PC-9 (cell line): Measurements from ENCODE around the gene NOL9. TPM values are rescaled to one million over a fixed set of nuclear protein-coding genes. Genes with fewer than 3 reads are reported as not detected.

Experiments used
- BruUV-seq: library from RNA; stranded (reverse); fragments of 400-500 nt; replicated peaks from 2 replicates; lab custom pipeline; 2021; lab: Mats Ljungman, UMichigan
- CTCF ChIA-PET: fragments of 300-600 bp; sonication (Branson Sonifier 250); formaldehyde crosslinking; loops from one replicate; lab custom pipeline; 2022; ENCODE audit warnings: antibody characterized with exemption; lab: Charles Lee
- POLR2A ChIA-PET: fragments of 300-600 bp; sonication (Branson Sonifier 250); formaldehyde crosslinking; loops from one replicate; lab custom pipeline; 2022; ENCODE audit warnings: antibody characterized with exemption; ENCODE audit not compliant: unreplicated experiment; lab: Charles Lee
- DNase-seq, 2 experiments: peaks; one replicate each; pipeline versions ENCODE4 v3.0.0 to v3.0.0-alpha.2; 2015 to 2022; ENCODE audit warnings: mixed read lengths in 1 of 2
- H2AFZ ChIP-seq: fragments of 200-600 bp; sonication (generic); 2 replicates; pipeline ENCODE4 v1.8.1; 2017; ENCODE audit warnings: antibody characterized with exemption
- H3F3A ChIP-seq: fragments of 200-600 bp; sonication (generic); 2 replicates; pipeline ENCODE4 v1.8.1; 2017; ENCODE audit warnings: antibody characterized with exemption, mild to moderate bottlenecking, low read depth; ENCODE audit not compliant: insufficient read depth
- H3K27ac ChIP-seq: fragments of 200-600 bp; sonication (generic); 2 replicates; pipeline ENCODE4 v1.6.1; 2016; ENCODE audit warnings: mixed run types
- H3K27me3 ChIP-seq: fragments of 200-600 bp; sonication (generic); 2 replicates; pipeline ENCODE4 v1.6.1; 2016; ENCODE audit warnings: low read depth, mixed run types; ENCODE audit not compliant: insufficient read depth
- H3K36me3 ChIP-seq: fragments of 200-600 bp; sonication (generic); 2 replicates; pipeline ENCODE4 v1.6.1; 2016; ENCODE audit warnings: low read depth, mixed run types
- H3K4me1 ChIP-seq: fragments of 200-600 bp; sonication (generic); replicated peaks from 2 replicates; pipeline ENCODE4 v1.6.1; 2016; ENCODE audit warnings: mixed run types; ENCODE audit not compliant: insufficient read depth
- H3K4me2 ChIP-seq: fragments of 200-600 bp; sonication (generic); 2 replicates; pipeline ENCODE4 v1.6.1; 2017; ENCODE audit warnings: mixed run types
- H3K4me3 ChIP-seq: fragments of 200-600 bp; sonication (generic); 2 replicates; pipeline ENCODE4 v1.6.1; 2016; ENCODE audit warnings: mixed run types
- H3K79me2 ChIP-seq: fragments of 200-600 bp; sonication (generic); 2 replicates; pipeline ENCODE4 v1.6.1; 2017; ENCODE audit warnings: low read depth, mixed run types
- H3K9me2 ChIP-seq: fragments of 200-600 bp; sonication (generic); 2 replicates; pipeline ENCODE4 v1.8.1; 2017; ENCODE audit warnings: mild to moderate bottlenecking; ENCODE audit not compliant: insufficient read depth
- H3K9me3 ChIP-seq: fragments of 200-600 bp; sonication (generic); 2 replicates; pipeline ENCODE4 v1.8.1; 2016; ENCODE audit warnings: low read depth; ENCODE audit not compliant: insufficient read depth
- H4K20me1 ChIP-seq: fragments of 200-600 bp; sonication (generic); 2 replicates; pipeline ENCODE4 v1.8.1; 2017; ENCODE audit not compliant: insufficient read depth
- EZH2 ChIP-seq: fragments of 200-600 bp; sonication (generic); IDR thresholded peaks from 2 replicates; pipeline ENCODE4 v1.8.0; 2017; ENCODE audit warnings: antibody characterized with exemption, low read depth
- intact Hi-C: fragments of 100-400 bp; cut with micrococcal nuclease; formaldehyde crosslinking; loops from one replicate; pipeline ENCODE4 v1.10.0; 2022; ENCODE audit not compliant: unreplicated experiment
- total RNA-seq: library from RNA; stranded (reverse); gene quantifications from 2 replicates; pipeline ENCODE4 v1.2.3, GENCODE V29; 2021
- TF ChIP-seq, protein P1 (sequence below): fragments of 200-600 bp; sonication (generic); conservative IDR thresholded peaks from 2 replicates; pipeline ENCODE4 v1.6.1; 2017; ENCODE audit warnings: mixed run types, antibody characterized with exemption, mild to moderate bottlenecking, moderate library complexity

NOL9 gene
- total RNA-seq, 1 experiment from 2014 or later, result 28.4 TPM

DNA sequence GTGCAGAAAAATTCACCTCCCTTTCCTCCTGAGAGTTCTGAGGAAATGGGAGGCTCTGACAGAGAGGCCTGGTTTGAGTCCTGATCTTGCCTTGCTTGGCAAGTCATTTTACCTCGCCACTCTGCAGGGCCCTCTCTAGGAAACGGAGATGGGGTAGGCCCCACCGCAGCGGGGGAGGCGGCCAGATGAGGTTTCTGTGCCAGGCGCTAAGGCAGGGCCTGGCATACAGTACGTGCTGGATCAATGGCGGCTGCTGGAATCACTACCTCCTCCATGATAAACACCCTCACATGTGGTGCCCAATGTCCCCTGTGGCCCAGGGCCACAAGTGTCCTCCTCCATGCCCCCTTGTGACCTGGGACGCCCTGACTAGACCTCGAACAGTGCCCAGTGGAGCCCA lies 62.3 kb downstream of the NOL9 start:
- no peaks in the 10 kb centered on the region for H3K9me3 ChIP-seq
- H2AFZ ChIP-seq, result no peak overlapping the region
- no TSS peak for BruUV-seq
- ChIA-PET CTCF (interaction anchor here (0.7 to 1.2 kb wide), 2 partner anchors 21 to 31 kb away, joined by 3 to 5 read pairs; no protein-coding TSS in a partner anchor), POLR2A (interaction anchor here (0.6 to 0.7 kb wide), 2 partner anchors 69 to 462 kb away, joined by 3 to 5 read pairs; no protein-coding TSS in a partner anchor)
- peak overlapping the region; percentile 89 for H3K27ac ChIP-seq
- no peaks in the 10 kb centered on the region for H3K27me3 ChIP-seq
- peak overlapping the region; percentile 89; the same call in 1 of the 2 replicates for H3K4me3 ChIP-seq
- no peak for TF ChIP-seq EZH2
- TF ChIP-seq, protein P1, sequence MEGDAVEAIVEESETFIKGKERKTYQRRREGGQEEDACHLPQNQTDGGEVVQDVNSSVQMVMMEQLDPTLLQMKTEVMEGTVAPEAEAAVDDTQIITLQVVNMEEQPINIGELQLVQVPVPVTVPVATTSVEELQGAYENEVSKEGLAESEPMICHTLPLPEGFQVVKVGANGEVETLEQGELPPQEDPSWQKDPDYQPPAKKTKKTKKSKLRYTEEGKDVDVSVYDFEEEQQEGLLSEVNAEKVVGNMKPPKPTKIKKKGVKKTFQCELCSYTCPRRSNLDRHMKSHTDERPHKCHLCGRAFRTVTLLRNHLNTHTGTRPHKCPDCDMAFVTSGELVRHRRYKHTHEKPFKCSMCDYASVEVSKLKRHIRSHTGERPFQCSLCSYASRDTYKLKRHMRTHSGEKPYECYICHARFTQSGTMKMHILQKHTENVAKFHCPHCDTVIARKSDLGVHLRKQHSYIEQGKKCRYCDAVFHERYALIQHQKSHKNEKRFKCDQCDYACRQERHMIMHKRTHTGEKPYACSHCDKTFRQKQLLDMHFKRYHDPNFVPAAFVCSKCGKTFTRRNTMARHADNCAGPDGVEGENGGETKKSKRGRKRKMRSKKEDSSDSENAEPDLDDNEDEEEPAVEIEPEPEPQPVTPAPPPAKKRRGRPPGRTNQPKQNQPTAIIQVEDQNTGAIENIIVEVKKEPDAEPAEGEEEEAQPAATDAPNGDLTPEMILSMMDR, result no peak
- H3K79me2 ChIP-seq, result no peaks in the 10 kb centered on the region
- H3K36me3 ChIP-seq, result no peaks in the 10 kb centered on the region
- H3F3A ChIP-seq, result peaks cover 12% of the 10 kb centered on the region; the same call in 1 of the 2 replicates
- intact Hi-C loops, result loop anchor here (2.0 to 5.0 kb wide), 3 partner anchors 31 to 140 kb away; partner anchors contain the start of gene KLHL21
- H3K9me2 ChIP-seq, result no peaks in the 10 kb centered on the region
- DNase-seq, result no peak
- no peaks in the 10 kb centered on the region for H4K20me1 ChIP-seq
- peak overlapping the region; percentile 98 for H3K4me2 ChIP-seq
- H3K4me1 ChIP-seq, result peaks cover 19% of the 10 kb centered on the region

DNA sequence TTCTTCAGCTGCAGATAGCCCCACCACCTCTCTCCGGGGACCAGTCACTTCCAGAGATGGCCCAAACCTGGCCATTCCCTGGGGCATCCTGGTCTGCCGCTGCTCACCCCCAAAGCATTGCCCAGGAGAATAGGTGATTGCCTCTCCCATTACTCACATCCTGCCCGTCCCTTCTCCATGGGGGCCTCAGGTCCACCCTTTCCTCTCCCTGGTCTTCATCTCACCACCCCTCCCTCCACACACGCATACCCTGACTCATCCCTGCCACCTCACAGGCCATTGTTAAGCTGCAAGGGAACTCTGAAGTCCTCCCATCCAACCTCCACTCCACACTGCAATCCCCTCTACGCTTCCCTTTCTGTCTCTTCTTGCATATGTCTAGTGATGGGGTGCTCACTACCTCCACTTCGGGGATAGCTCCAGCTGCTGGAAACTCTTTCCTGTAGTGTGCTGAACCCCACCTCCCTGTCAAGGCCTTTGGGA lies 62.8 kb downstream of the NOL9 start, which contains the start of gene PLEKHG5:
Gene PLEKHG5, minus strand, starts transcription at position 188 of the 483 bp plus-strand sequence. CDS start 14,096 bp downstream, outside the sequence.
- peaks cover 19% of the 10 kb centered on the region for H3K4me1 ChIP-seq
- BruUV-seq, result no TSS peak

DNA sequence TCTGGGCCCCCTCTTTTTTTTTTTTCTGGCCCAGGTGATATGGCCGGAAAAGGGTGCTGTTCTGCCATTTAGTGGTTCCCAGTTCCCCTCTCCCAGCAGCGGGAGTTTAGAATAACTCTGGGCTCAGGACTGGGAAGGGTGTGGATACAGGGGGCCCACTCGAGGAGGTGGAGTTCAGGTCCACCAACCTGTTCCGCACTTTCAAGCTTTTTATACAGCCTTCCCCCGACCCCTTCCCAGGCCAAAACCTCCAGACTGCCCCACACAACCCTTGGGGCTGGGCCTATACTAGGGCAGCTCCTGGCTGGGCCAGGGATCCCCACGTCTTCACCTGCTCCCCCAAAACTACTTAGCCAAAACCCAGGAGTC lies 63.2 kb downstream of the NOL9 start:
- no peaks in the 10 kb centered on the region for H3K9me2 ChIP-seq
- DNase-seq, result no peak
- CTCF ChIA-PET, result interaction anchor here (0.6 kb wide), 1 partner anchor 150 kb away, joined by 3 read pairs; no protein-coding TSS in a partner anchor
- H3K4me3 ChIP-seq, result peak overlapping the region; percentile 89
- H3K4me2 ChIP-seq, result peak overlapping the region; percentile 98
- H3K36me3 ChIP-seq, result no peaks in the 10 kb centered on the region
- no peaks in the 10 kb centered on the region for H3K9me3 ChIP-seq
- POLR2A ChIA-PET, result interaction anchor here (0.7 kb wide), 1 partner anchor 108 kb away, joined by 5 read pairs; no protein-coding TSS in a partner anchor
- BruUV-seq, result TSS peak; percentile 81
- H3K27me3 ChIP-seq, result no peaks in the 10 kb centered on the region
- H3F3A ChIP-seq, result peaks cover 12% of the 10 kb centered on the region; the same call in 1 of the 2 replicates
- no peaks in the 10 kb centered on the region for H4K20me1 ChIP-seq
- intact Hi-C loops, result loop anchor here (2.0 to 5.0 kb wide), 3 partner anchors 32 to 139 kb away; partner anchors contain the start of gene KLHL21
- no peak for TF ChIP-seq EZH2
- TF ChIP-seq, protein P1, result no peak
- peak overlapping the region; percentile 89 for H3K27ac ChIP-seq
- no peaks in the 10 kb centered on the region for H3K79me2 ChIP-seq
- H2AFZ ChIP-seq, result peak overlapping the region; percentile 90
- peaks cover 19% of the 10 kb centered on the region for H3K4me1 ChIP-seq

More for the DNA sequence above, 62.8 kb downstream of the NOL9 start, which contains the start of gene PLEKHG5:
- Histone ChIP-seq H3F3A (peaks cover 12% of the 10 kb centered on the region; the same call in 1 of the 2 replicates), H3K36me3 (no peaks in the 10 kb centered on the region), H3K4me3 (peak within 1 kb of the TSS; percentile 89), H4K20me1 (no peaks in the 10 kb centered on the region), H3K9me2 (no peaks in the 10 kb centered on the region), H3K4me2 (peak within 1 kb of the TSS; percentile 98), H3K27me3 (no peaks in the 10 kb centered on the region), H3K27ac (peak within 1 kb of the TSS; percentile 89), H2AFZ (peak within 1 kb of the TSS; percentile 90), H3K79me2 (no peaks in the 10 kb centered on the region), H3K9me3 (no peaks in the 10 kb centered on the region)
- peak; percentile 63 to 75 for DNase-seq
- ChIA-PET CTCF (interaction anchor here (0.7 to 1.2 kb wide), 2 partner anchors 22 to 32 kb away, joined by 3 to 5 read pairs; no protein-coding TSS in a partner anchor), POLR2A (interaction anchor here (0.6 to 0.7 kb wide), 2 partner anchors 69 to 109 kb away, joined by 5 read pairs; no protein-coding TSS in a partner anchor)
- intact Hi-C loops, result loop anchor here (2.0 to 5.0 kb wide), 3 partner anchors 31 to 139 kb away; partner anchors contain the start of gene KLHL21
- TF ChIP-seq, protein P1, result no peak
- no peak for TF ChIP-seq EZH2
